NCI-H1417 (cell line): Measurements from ENCODE around the gene TMA7.

ENCODE experiments used
- DNase-seq, 3 experiments: peaks; one replicate each; lab custom pipeline; 2025; lab: John Stamatoyannopoulos, UW

TMA7 gene

GRCh38 chr3:48423241-48423882 lies 16.7 kb upstream of the TMA7 start:
- no peak for DNase-seq

DNA sequence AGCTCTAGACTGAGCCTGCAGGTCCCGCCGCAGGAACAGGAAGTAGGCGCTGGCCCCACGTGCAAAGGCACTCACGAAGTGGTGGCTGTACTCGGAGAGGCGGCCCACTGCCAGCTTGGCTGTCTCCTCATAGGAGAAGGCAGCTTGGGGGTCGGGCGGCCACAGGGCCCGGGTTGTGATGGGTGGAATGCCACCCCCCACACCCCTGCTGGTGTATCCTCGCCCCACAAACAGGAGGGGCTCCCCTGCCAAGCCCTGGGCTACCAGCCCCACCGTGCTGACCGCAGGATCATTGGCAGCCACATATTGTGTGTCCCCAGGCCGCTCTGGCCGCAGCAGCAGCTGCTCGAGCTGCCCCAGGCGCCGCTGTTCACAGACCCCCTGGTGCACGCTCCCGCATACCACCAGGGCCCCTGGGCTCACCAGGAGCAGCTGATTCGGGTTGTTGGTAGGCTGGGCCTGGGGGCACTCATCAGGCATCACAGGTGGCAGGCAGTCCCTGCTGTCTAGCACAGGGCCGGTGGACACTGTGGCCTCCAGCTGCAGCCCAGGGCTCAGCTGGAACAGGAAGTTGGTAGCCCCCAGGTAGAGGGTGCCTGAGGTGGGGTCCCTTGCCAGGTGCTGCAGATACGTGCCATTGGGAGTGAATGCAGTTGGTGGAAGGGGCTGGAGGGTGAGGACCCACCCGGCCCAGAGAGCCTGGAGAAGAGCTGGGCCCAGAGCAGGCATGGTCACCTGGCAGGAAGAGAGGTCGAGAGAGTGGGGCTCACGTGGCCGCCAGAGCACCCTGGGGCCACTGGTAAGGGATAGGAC lies 16.0 kb upstream of the TMA7 start:
- DNase-seq = no peak

GRCh38 chr3:48425281-48425812 lies 14.7 kb upstream of the TMA7 start:
- DNase-seq = no peak

GRCh38 chr3:48426401-48426909 lies 13.6 kb upstream of the TMA7 start:
- DNase-seq = no peak

DNA sequence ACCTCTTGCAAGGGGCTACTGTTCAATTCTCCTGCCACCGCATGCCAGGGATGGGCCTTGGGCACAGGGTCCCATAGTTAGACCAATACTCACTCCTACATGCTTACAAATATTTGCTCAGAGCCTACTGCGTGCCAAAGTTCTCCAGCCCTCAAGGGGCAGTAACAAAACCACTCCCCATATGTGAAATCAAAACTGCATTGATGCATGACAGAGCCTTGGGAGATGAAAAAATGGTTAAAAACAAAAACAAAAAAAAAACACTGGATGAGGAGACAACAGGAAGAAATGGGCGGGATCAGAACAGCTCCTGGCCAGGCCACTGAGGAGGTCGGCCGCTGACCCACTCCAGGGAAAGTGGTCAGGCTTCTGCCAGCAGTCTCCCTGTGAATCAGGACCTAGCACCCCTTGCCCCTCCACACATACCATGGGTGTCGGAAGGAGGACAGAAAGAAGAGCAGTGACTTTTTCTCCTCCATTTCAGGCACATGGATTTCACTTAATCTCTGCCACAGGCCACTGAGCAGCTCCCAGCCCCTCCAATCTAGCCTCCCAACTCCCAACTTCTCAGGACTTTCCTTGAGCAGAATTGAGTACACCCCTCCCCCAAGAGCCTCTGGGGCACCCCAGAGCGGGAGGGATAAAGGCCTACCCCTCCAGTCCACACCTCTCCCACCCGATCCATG lies 13.0 kb upstream of the TMA7 start:
- DNase-seq = peak in 1 of 3 experiments; percentile 0

- no peak for DNase-seq
Observed at GRCh38 chr3:48427630-48427962, 12.5 kb upstream of the TMA7 start.

GRCh38 chr3:48428088-48428571 lies 11.9 kb upstream of the TMA7 start:
- no peak for DNase-seq

DNA sequence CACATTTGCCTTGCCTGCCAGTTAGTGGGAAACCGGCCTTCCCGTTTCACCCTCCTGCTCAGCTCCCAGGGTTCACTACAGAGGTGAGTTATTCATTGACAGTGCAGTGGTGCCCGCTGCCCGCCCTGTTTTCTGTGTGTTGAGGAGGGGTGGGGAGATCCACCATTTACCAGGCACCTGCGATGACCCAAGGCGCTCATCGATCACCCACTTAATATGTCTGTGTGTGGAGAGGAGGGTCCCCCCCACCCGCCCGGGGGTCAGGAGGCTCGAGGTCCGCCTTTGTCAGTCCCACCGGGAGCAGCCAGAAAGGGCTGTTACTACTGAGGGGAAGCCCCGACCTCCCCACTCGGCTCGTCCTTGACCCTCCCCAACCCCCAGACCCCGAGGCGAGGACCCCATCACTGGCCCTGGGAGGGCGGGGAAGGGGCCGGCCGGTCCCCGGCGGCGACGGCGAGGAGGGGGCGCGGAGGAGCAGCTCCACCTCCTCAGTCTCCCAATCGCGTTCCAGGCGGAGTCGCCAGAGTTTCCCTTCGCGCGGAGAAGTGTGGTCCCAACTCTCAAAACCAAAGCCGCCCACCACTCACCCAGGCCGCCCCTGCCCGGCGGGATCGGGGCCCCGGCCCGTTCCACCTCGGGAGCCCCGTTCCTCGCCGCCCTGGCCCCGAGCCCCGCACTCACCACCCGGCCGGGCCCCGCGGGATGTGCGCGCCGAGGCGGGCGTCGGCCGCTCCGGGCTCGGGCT lies 11.3 kb upstream of the TMA7 start:
- peak; percentile 15 to 69 (median 62) for DNase-seq

- DNase-seq = peak; percentile 62 to 88 (median 86)
Observed at GRCh38 chr3:48429317-48429959, 10.6 kb upstream of the TMA7 start.

- DNase-seq = peak; percentile 50 to 89 (median 84)
Observed at GRCh38 chr3:48429960-48430707, 9.9 kb upstream of the TMA7 start, which contains the start of gene PLXNB1. Gene PLXNB1, minus strand, starts transcription at chr3:48430086. Its CDS starts 5,475 bp downstream, at chr3:48424611.

DNA sequence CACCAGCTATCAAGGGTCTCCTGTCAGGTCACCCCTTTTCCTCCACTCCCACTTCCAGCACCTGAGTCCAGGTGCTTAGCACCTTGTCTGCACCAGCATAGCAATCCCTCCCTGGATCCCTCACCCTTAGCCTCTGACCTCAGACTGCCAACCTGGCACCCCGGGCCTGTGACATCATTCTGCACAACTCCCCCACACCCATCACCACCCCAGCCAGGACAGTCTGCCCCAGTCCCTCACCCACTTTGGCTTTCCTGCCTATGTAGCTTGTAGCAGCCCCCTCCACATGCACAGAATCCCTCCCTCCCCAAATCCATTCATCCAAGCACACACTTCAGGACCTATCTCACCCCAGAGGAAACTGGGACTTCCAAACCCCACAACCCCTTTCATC lies 9.4 kb upstream of the TMA7 start:
- no peak for DNase-seq

DNA sequence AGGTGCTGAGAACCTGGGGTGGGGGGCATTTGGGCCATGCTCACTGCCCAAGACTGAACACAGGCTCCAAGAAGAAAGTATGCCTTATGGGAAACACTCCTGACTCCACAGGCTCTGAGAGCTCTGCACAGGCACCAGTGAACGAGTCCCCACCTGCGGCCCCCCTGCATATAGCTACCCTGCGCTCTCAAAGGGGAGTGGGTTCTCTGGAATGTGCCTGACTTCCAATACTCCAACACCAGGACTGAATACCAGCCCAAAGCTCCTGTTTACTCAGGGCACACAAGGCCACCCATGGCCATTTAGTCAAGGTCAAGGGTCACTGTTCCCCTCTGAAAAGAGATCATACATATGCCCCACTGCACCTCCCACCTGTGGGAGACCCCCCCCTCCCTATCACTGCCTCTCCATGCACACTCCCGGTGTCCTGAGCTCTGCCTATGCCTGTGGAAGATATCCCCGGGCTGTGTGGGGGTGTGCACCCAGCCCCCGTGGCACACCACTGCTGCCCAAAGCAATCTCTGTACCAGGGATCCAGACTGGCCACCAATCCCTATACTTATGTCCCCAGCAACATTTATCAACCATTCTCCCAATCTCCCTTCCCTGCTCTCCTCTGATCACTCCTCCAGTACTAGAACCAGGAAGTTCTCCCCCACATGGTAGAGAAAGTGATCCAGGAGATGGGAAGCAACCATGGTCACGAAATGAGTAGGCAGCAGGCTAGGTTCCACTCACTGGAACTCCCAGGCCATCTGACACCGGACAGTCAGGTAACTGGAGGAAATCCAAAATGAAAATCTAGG lies 8.6 kb upstream of the TMA7 start:
- no peak for DNase-seq

GRCh38 chr3:48432411-48433371 lies 7.4 kb upstream of the TMA7 start:
- DNase-seq = no peak

- DNase-seq = no peak
Observed at GRCh38 chr3:48433472-48434118, 6.5 kb upstream of the TMA7 start.

GRCh38 chr3:48434591-48435222 lies 5.3 kb upstream of the TMA7 start:
- no peak for DNase-seq

GRCh38 chr3:48435223-48435595 lies 4.8 kb upstream of the TMA7 start:
- no peak for DNase-seq

GRCh38 chr3:48435774-48436476 lies 4.1 kb upstream of the TMA7 start:
- peak; percentile 52 to 84 (median 67) for DNase-seq
